Measurements from ENCODE around the gene PSMA5. TPM values are rescaled to one million over a fixed set of nuclear protein-coding genes. Genes with fewer than 3 reads are reported as not detected.
A peak's percentile ranks its signal among the peaks of the same experiment; 100 is the strongest.
"Not testable (repeated sequence)": the region's sequence is repeated elsewhere in the genome, so short reads cannot be mapped to it uniquely, and the experiment has no call there.

PSMA5 gene
- total RNA-seq, 1 experiment from 2014 or later = 150 TPM

DNA sequence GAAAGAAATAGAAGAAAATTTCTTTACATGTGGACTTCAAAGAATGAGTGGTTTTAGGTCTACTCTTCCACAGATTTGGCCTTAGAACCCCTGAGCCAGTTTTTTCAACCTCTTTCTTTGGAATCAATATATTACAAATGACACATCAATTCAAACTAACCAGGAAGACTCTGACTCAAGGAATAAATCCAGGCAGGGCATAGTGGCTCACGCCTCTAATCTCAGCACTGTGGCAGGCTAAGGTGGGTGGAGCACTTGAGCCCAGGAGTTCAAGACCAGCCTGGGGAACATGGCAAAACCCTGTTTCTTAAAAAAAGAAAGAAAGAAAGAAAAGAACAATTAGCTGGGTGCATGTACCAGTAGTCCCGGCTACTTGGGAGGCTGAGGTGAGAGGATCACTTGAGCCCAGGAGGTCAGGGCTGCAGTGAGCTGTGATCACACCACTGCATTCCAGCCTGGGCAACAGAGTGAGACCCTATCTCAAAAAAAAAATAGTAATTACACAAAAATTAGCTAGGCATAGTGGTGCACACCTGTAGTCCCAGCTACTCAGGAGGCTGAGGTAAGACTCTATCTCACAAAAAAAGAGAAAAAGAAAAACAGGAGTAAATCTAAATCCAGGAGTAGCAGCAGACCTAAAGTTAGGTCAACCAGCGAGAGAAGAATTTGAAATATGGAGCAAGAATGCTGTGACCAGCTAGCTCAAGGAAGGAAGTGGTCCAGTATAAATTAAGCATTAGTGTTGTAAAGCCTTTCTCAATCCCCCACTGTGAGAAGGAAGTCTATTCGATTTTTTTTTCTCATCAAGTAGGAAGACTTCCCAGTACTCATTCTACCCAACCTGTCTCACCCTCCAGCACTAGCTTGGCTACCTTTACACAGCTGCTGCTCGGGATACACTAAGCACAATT, 30.4 kb downstream of the PSMA5 start:
- TF ChIP-seq, protein P1, sequence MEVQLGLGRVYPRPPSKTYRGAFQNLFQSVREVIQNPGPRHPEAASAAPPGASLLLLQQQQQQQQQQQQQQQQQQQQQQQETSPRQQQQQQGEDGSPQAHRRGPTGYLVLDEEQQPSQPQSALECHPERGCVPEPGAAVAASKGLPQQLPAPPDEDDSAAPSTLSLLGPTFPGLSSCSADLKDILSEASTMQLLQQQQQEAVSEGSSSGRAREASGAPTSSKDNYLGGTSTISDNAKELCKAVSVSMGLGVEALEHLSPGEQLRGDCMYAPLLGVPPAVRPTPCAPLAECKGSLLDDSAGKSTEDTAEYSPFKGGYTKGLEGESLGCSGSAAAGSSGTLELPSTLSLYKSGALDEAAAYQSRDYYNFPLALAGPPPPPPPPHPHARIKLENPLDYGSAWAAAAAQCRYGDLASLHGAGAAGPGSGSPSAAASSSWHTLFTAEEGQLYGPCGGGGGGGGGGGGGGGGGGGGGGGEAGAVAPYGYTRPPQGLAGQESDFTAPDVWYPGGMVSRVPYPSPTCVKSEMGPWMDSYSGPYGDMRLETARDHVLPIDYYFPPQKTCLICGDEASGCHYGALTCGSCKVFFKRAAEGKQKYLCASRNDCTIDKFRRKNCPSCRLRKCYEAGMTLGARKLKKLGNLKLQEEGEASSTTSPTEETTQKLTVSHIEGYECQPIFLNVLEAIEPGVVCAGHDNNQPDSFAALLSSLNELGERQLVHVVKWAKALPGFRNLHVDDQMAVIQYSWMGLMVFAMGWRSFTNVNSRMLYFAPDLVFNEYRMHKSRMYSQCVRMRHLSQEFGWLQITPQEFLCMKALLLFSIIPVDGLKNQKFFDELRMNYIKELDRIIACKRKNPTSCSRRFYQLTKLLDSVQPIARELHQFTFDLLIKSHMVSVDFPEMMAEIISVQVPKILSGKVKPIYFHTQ (CRISPR knock-in tag; IDR thresholded peaks at IDR 0.05) = no peak
- TF ChIP-seq, protein P2, sequence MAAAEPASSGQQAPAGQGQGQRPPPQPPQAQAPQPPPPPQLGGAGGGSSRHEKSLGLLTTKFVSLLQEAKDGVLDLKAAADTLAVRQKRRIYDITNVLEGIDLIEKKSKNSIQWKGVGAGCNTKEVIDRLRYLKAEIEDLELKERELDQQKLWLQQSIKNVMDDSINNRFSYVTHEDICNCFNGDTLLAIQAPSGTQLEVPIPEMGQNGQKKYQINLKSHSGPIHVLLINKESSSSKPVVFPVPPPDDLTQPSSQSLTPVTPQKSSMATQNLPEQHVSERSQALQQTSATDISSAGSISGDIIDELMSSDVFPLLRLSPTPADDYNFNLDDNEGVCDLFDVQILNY (CRISPR knock-in tag; IDR thresholded peaks at IDR 0.05) = no peak
- TF ChIP-seq NR2C2 (CRISPR knock-in tag; IDR thresholded peaks at IDR 0.05) = no peak
- TF ChIP-seq ZNF121 (CRISPR knock-in tag; IDR thresholded peaks at IDR 0.05) = peak; percentile 74; the same call in 1 of the 2 replicates
- TF ChIP-seq, protein P3, sequence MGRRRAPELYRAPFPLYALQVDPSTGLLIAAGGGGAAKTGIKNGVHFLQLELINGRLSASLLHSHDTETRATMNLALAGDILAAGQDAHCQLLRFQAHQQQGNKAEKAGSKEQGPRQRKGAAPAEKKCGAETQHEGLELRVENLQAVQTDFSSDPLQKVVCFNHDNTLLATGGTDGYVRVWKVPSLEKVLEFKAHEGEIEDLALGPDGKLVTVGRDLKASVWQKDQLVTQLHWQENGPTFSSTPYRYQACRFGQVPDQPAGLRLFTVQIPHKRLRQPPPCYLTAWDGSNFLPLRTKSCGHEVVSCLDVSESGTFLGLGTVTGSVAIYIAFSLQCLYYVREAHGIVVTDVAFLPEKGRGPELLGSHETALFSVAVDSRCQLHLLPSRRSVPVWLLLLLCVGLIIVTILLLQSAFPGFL (CRISPR knock-in tag; IDR thresholded peaks at IDR 0.05; ENCODE audit: borderline replicate concordance) = no peak
- TF ChIP-seq GRHL2 (CRISPR knock-in tag; IDR thresholded peaks at IDR 0.05; ENCODE audit: insufficient replicate concordance, severe bottlenecking) = no peak
- no peak for TF ChIP-seq TP53 (CRISPR knock-in tag; IDR thresholded peaks at IDR 0.05)
- no peak for ATAC-seq
- H3K4me3 Mint-ChIP-seq = peak overlapping the region; percentile 95
- no peaks in the 10 kb centered on the region for H3K9me3 Mint-ChIP-seq
- DNase-seq (ENCODE audit: low spot score) = no peak
- H3K27me3 Mint-ChIP-seq (ENCODE audit: low read depth) = no peaks in the 10 kb centered on the region
- H3K36me3 Mint-ChIP-seq = no peaks in the 10 kb centered on the region
- peak overlapping the region; percentile 82 for H3K27ac Mint-ChIP-seq
- peaks cover 55% of the 10 kb centered on the region for H3K4me1 Mint-ChIP-seq
- CTCF ChIA-PET = interaction anchor here (0.7 to 1.5 kb wide), 6 partner anchors 20 to 137 kb away, joined by 3 to 7 read pairs (median 4); no protein-coding TSS in a partner anchor
- POLR2A ChIA-PET = interaction anchor here (0.5 kb wide), 1 partner anchor 20 kb away, joined by 3 read pairs; no protein-coding TSS in a partner anchor

DNA sequence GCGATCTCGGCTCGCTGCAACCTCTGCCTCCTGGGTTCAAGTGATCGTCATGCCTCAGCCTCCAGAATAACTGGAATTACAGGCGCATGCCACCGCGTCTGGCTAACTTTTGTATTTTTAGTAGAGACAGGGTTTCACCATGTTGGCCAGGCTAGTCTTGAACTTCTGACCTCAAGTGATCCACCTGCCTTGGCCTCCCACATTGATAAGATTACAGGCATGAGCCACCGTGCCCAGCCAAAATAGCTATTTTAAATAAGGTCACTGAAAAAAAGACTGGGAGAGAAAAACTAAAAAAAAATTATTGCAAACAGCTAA, 31.0 kb downstream of the PSMA5 start:
- CTCF ChIA-PET = interaction anchor here (0.7 to 1.5 kb wide), 4 partner anchors 20 to 138 kb away, joined by 3 to 7 read pairs (median 4); no protein-coding TSS in a partner anchor

DNA sequence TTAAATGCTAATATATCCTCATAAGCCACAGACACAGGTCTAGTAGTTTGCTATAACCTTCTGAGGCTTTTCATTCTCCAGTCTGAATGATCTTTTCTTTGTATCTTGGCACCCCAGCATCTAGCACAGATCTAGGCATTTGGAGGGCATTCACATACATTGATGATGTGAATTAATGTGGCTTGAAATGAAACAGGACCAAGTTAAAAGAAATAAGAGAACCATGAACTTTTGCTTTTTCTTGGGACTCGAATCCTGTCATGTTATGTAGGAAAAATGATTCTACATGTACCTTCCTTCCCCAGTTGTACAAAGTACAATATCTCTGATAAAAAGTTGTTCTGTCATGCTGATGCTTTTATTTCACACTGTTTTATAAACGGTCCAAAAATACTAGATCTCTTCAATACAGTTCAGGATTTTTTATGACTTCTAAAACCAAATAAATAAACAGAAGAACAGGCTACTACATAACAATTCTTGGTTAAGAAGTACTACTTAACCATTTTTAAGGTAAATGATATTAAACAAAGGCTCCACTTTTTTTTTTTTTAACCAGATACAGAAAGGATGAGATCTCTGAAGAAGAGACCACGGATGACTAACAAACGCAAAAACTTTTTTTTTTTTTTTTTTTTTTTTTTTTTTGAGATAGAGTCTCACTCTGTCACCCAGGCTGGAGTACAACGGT, 31.5 kb downstream of the PSMA5 start:
- ChIA-PET POLR2A (no interaction called here), CTCF (no interaction called here)
- Mint-ChIP-seq H3K27me3 (ENCODE audit: low read depth) (no peaks in the 10 kb centered on the region), H3K4me1 (peaks cover 55% of the 10 kb centered on the region), H3K36me3 (no peaks in the 10 kb centered on the region), H3K27ac (peak overlapping the region; percentile 78), H3K9me3 (no peaks in the 10 kb centered on the region), H3K4me3 (no peak overlapping the region)
- ATAC-seq (no peak), DNase-seq (ENCODE audit: low spot score) (no peak)
- TF ChIP-seq, protein P4, sequence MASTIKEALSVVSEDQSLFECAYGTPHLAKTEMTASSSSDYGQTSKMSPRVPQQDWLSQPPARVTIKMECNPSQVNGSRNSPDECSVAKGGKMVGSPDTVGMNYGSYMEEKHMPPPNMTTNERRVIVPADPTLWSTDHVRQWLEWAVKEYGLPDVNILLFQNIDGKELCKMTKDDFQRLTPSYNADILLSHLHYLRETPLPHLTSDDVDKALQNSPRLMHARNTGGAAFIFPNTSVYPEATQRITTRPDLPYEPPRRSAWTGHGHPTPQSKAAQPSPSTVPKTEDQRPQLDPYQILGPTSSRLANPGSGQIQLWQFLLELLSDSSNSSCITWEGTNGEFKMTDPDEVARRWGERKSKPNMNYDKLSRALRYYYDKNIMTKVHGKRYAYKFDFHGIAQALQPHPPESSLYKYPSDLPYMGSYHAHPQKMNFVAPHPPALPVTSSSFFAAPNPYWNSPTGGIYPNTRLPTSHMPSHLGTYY (CRISPR knock-in tag; IDR thresholded peaks at IDR 0.05) = no peak
- no peak for TF ChIP-seq CBFB (CRISPR knock-in tag; IDR thresholded peaks at IDR 0.05; ENCODE audit: low read depth)
- TF ChIP-seq, protein P5, sequence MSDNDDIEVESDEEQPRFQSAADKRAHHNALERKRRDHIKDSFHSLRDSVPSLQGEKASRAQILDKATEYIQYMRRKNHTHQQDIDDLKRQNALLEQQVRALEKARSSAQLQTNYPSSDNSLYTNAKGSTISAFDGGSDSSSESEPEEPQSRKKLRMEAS (CRISPR knock-in tag; IDR thresholded peaks at IDR 0.05) = no peak

More for the DNA sequence above, 31.0 kb downstream of the PSMA5 start:
- H3K36me3 Mint-ChIP-seq; ATAC-seq; H3K27ac Mint-ChIP-seq; H3K27me3 Mint-ChIP-seq (ENCODE audit: low read depth); DNase-seq (ENCODE audit: low spot score); POLR2A ChIA-PET; H3K9me3 Mint-ChIP-seq; H3K4me3 Mint-ChIP-seq: not testable (repeated sequence)
- H3K4me1 Mint-ChIP-seq = peaks cover 55% of the 10 kb centered on the region

Measured in WTC11 (cell line).